Loucy (cell line): ENCODE results near the gene NRXN3.

Experiments used
- H2AFZ ChIP-seq: fragments of 200-600 bp; sonication (generic); 2 replicates; pipeline ENCODE4 v1.6.0; 2016; ENCODE audit warnings: antibody characterized with exemption, mild to moderate bottlenecking, low read length, moderate library complexity
- H3F3A ChIP-seq: fragments of 200-600 bp; 2 replicates; pipeline ENCODE4 v1.6.0; 2016; ENCODE audit warnings: antibody characterized with exemption, low read depth, mild to moderate bottlenecking
- H3K27me3 ChIP-seq: fragments of 200-600 bp; sonication (generic); 2 replicates; pipeline ENCODE4 v1.6.1; 2014; ENCODE audit warnings: low read length, mild to moderate bottlenecking; ENCODE audit not compliant: insufficient read depth, poor library complexity, severe bottlenecking
- H3K36me3 ChIP-seq: fragments of 200-600 bp; sonication (generic); 2 replicates; pipeline ENCODE4 v1.6.1; 2016; ENCODE audit warnings: low read length; ENCODE audit not compliant: insufficient read depth
- H3K4me1 ChIP-seq: fragments of 200-600 bp; sonication (generic); 2 replicates; pipeline ENCODE4 v1.5.1; 2014; ENCODE audit warnings: low read length, mild to moderate bottlenecking; ENCODE audit not compliant: insufficient read depth, poor library complexity, severe bottlenecking
- H3K4me2 ChIP-seq: fragments of 200-600 bp; sonication (generic); 2 replicates; pipeline ENCODE4 v1.6.0; 2014; ENCODE audit warnings: antibody characterized with exemption, low read length, low read depth, mild to moderate bottlenecking; ENCODE audit not compliant: poor library complexity, severe bottlenecking
- H3K4me3 ChIP-seq: fragments of 200-600 bp; sonication (generic); 2 replicates; pipeline ENCODE4 v1.5.1; 2014; ENCODE audit warnings: low read length, mild to moderate bottlenecking, mixed read lengths; ENCODE audit not compliant: poor library complexity, severe bottlenecking
- H3K79me2 ChIP-seq: fragments of 200-600 bp; sonication (generic); 2 replicates; pipeline ENCODE4 v1.6.1; 2014; ENCODE audit warnings: low read length; ENCODE audit not compliant: insufficient read depth
- H3K9ac ChIP-seq: fragments of 200-600 bp; sonication (generic); 2 replicates; pipeline ENCODE4 v1.6.0; 2014; ENCODE audit warnings: mild to moderate bottlenecking, low read depth, low read length, moderate library complexity; ENCODE audit not compliant: poor library complexity, severe bottlenecking
- H3K9me2 ChIP-seq: fragments of 200-600 bp; sonication (generic); replicated peaks from 2 replicates; pipeline ENCODE4 v1.6.1; 2016; ENCODE audit warnings: low read depth, low read length, mixed read lengths
- H3K9me3 ChIP-seq: fragments of 200-600 bp; sonication (generic); 2 replicates; pipeline ENCODE4 v1.6.1; 2014; ENCODE audit warnings: mild to moderate bottlenecking, antibody characterized with exemption, low read length, low read depth; ENCODE audit not compliant: insufficient read depth
- H4K20me1 ChIP-seq: fragments of 200-600 bp; sonication (generic); 2 replicates; pipeline ENCODE4 v1.6.0; 2014; ENCODE audit warnings: antibody characterized with exemption, low read length, mild to moderate bottlenecking; ENCODE audit not compliant: insufficient read depth, poor library complexity, severe bottlenecking
- CTCF ChIP-seq: fragments of 200-600 bp; sonication (generic); conservative IDR thresholded peaks from 2 replicates; pipeline ENCODE4 v1.5.1; 2014; ENCODE audit warnings: mild to moderate bottlenecking, antibody characterized with exemption, low read length
- EZH2phosphoT487 ChIP-seq: fragments of 200-600 bp; IDR thresholded peaks from 2 replicates; pipeline ENCODE4 v1.6.1; 2018; ENCODE audit warnings: antibody characterized with exemption, mild to moderate bottlenecking, moderate library complexity, borderline replicate concordance

Gene NRXN3

GRCh38 chr14:78863143-78863542 lies 693.0 kb downstream of the NRXN3 start:
- no peak for TF ChIP-seq EZH2phosphoT487

GRCh38 chr14:78872837-78873236 lies 702.7 kb downstream of the NRXN3 start:
- Histone ChIP-seq H3K4me2 (no peak overlapping the region), H3K4me1 (no peaks in the 10 kb centered on the region)
- TF ChIP-seq CTCF (no peak), EZH2phosphoT487 (no peak)

More at GRCh38 chr14:78863143-78863542, 693.0 kb downstream of the NRXN3 start:
- Histone ChIP-seq H3K79me2 (no peaks in the 10 kb centered on the region), H3K36me3 (no peaks in the 10 kb centered on the region), H3K27me3 (no peaks in the 10 kb centered on the region), H3K4me3 (no peak overlapping the region), H4K20me1 (no peaks in the 10 kb centered on the region), H2AFZ (no peak overlapping the region), H3K9me3 (no peaks in the 10 kb centered on the region), H3K4me2 (no peak overlapping the region), H3K4me1 (no peaks in the 10 kb centered on the region), H3F3A (no peaks in the 10 kb centered on the region), H3K9me2 (no peaks in the 10 kb centered on the region), H3K9ac (no peak overlapping the region)

GRCh38 chr14:78873581-78873980 lies 703.4 kb downstream of the NRXN3 start:
- H3K4me2 ChIP-seq: no peak overlapping the region
- no peaks in the 10 kb centered on the region for H4K20me1 ChIP-seq
- TF ChIP-seq CTCF (no peak), EZH2phosphoT487 (no peak)
- no peaks in the 10 kb centered on the region for H3F3A ChIP-seq
- no peaks in the 10 kb centered on the region for H3K27me3 ChIP-seq
- H2AFZ ChIP-seq: no peak overlapping the region
- no peaks in the 10 kb centered on the region for H3K79me2 ChIP-seq
- H3K9ac ChIP-seq: no peak overlapping the region
- H3K4me3 ChIP-seq: no peak overlapping the region
- H3K9me2 ChIP-seq: no peaks in the 10 kb centered on the region
- no peaks in the 10 kb centered on the region for H3K4me1 ChIP-seq
- no peaks in the 10 kb centered on the region for H3K36me3 ChIP-seq
- no peaks in the 10 kb centered on the region for H3K9me3 ChIP-seq

More at GRCh38 chr14:78872837-78873236, 702.7 kb downstream of the NRXN3 start:
- H3K9me3 ChIP-seq: no peaks in the 10 kb centered on the region
- H3K4me3 ChIP-seq: no peak overlapping the region
- H3K36me3 ChIP-seq: no peaks in the 10 kb centered on the region
- H2AFZ ChIP-seq: no peak overlapping the region
- H3K9ac ChIP-seq: no peak overlapping the region
- no peaks in the 10 kb centered on the region for H3K79me2 ChIP-seq
- no peaks in the 10 kb centered on the region for H3F3A ChIP-seq
- no peaks in the 10 kb centered on the region for H3K9me2 ChIP-seq
- H4K20me1 ChIP-seq: no peaks in the 10 kb centered on the region
- H3K27me3 ChIP-seq: no peaks in the 10 kb centered on the region

- Histone ChIP-seq H3K36me3 (no peaks in the 10 kb centered on the region), H3K79me2 (no peaks in the 10 kb centered on the region), H3K9me3 (no peaks in the 10 kb centered on the region), H3K4me1 (no peaks in the 10 kb centered on the region), H4K20me1 (no peaks in the 10 kb centered on the region), H3F3A (no peaks in the 10 kb centered on the region), H3K27me3 (no peaks in the 10 kb centered on the region), H3K4me3 (no peak overlapping the region), H2AFZ (no peak overlapping the region), H3K9me2 (no peaks in the 10 kb centered on the region), H3K4me2 (no peak overlapping the region), H3K9ac (no peak overlapping the region)
- TF ChIP-seq EZH2phosphoT487 (no peak), CTCF (no peak)
Observed at GRCh38 chr14:78875049-78875448, 704.9 kb downstream of the NRXN3 start.
